NCI-H2171 treated with DMSO at 0.1 percent for 48 hours (cell line): Measurements from ENCODE around the gene SLIT3.

Source experiments
- DNase-seq: peaks from one replicate; lab custom pipeline; 2025; lab: John Stamatoyannopoulos, UW

The SLIT3 gene

GRCh38 chr5:169174923-169175322 is 126.0 kb downstream of the SLIT3 start:
- no peak for DNase-seq

GRCh38 chr5:169173372-169173771 is 127.6 kb downstream of the SLIT3 start:
- DNase-seq, result no peak

DNA sequence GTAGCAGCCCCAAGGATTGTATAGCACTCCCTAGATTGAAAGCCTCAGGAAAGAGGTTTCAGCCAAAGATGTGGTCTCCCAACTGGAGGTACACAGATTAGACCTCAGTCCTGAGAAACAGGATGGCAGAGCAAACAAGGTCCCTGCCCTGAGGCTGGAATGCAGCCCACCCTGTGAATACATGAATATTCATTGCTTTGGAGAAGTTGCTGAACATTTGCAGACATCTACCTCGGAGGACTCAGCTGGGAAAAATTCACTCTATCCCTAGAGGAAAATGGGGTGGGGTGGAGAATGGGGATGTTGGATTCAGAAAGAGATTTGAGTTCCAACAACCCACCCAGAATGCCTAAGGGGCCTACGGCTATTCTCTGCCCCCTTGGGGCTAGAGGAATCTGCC is 129.4 kb downstream of the SLIT3 start:
- no peak for DNase-seq

DNA sequence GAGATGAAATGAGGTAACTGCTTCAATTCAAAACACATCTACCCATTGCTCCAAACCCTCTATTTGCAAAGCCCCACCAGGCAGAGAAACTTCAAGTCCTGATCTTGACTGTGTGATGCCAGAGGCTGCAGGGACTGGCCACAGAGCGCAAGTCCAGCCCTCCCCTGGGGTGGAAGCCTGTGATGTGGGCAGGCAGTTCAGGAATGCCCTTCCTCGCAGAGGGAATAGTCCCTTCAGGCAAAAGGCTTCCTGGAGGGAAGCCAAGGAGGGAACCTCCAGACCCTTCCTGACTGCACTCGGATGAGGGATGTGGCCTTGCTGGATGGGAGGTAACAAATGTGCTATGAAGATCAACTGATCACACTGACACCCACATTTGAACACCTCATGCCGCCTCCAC is 131.2 kb downstream of the SLIT3 start:
- no peak for DNase-seq

DNA sequence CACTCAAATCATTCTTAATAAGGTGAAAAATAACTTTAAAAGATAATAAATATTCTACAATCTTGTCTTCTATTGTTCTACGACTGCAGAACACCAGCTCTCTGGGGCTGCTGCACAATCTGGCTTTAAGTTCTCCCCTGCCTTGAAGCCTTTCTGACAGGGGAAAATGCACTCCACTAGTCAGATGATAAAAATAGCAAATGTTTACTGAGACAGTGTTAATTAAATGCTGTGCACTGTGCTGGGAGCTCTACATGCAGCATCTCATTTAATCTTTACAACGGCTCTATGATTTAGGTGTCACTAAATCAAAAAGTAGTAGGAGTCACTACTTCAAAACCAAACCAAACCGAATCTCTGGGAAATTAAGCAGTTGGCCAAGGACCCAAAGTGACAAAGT is 132.7 kb downstream of the SLIT3 start:
- DNase-seq, result no peak

DNA sequence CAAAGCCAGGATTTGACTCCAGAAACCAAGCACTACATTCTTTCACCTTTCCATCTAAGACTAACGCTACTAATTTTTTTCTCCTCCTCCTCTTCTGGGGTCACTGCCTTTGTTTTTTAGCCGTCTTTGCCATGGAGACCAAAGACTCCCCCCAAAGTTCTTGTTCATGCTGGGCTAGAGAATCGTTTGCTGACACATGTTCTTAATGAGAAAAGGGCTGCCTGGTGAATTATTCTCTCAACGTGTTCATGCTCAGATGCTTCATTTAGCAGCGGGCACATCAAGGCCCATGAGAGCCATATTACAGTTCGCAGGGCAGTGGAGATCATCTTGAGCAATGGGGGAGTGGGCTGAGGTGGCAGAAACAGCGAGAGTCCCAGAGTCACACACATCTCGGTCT is 134.9 kb downstream of the SLIT3 start:
- no peak for DNase-seq

DNA sequence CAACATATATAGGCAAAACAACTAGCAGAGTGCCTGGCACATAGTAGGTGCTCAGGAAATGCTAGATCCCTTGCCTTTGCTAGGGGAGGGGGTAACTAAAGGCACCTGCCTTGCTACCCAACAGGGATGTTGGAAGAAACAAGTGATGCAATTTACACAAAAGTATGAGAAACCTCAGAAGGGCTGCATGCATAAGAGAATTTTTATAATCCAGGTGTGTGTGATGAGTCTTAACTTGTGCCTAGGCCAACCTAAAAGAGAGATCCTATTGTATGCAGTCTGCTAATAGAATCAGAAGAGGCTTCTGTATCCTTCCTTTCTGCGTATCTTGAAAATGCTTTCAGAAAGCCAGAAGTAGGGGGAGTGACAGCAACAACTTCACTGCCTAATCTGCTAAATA is 135.9 kb downstream of the SLIT3 start:
- no peak for DNase-seq

DNA sequence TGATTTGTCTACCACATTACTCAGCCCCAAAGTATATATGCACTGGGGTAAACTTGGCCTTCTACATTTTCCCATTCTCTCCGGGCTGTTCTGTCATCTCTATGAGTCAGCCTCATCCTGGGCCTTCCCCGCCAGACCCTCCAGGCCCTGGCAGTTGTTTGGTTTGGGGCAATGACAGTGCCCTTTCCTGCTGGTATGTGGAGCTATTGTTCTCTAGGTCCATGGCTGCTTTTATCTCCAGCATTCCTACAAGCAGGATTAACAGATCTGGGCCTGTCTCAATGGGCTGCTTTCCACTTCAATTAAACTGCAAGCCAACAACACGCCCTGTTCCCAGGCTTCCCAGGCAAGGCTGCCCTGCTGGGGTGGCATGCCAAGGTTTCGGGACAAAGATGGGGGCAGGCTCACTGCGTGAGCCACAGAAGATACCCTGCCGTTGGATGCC is 136.4 kb downstream of the SLIT3 start:
- no peak for DNase-seq

- no peak for DNase-seq
Observed at GRCh38 chr5:169162407-169162806, 138.5 kb downstream of the SLIT3 start.

DNA sequence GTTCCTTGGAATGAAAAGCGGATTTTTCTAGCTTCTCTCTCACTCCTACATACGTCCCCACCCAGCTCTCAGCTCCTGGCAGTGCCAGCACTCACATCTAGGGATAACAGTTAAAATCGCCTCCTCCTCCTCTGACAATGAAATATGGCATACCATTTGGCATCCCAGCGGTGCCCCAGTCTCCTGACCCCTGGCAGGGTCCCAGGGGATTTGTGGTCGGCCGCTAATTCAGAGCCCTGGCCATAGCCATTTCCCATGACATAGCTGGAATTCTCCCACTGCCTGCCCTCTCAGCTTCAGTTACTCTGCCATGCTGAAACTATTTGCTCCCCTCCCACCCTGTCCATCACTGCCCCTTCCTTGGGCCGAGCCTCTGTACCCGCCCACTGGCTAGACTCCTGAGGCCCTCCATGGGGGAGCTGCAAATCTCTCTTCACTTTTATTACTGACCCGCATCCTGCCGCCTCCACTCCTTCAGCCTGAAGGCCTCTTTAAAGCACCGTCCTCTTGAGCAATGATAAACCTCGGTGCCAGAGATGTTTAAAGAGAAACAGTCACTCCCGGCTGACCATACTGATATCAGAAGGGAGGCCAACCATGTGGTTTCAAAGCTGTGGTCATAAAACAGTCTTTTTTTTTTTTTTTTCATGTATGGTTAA is 139.8 kb downstream of the SLIT3 start:
- no peak for DNase-seq

DNA sequence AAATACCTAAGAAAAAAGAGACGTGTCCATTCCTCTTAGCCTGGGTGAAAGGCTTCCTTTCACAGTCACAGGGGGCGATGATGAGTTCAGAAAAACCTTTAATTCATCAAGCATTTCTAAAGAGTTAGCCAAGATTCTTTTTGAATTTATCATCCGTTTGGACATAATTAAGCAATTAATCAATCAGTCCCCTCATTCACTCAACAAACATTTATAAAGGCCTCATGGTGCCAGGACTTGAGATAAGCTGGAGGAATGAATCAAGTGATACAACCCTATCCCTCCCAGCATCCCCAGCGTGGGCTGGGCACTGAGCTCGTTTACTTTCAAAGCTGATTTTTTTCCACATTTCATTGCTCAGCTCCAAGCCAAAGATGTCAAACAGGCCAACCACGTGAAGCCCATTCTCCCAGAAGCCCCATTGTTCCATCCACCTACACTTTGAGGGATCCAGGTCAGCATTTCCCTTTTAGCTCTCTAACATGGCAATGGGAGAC is 140.5 kb downstream of the SLIT3 start:
- DNase-seq, result no peak

- DNase-seq, result no peak
Observed at GRCh38 chr5:169158764-169159163, 142.2 kb downstream of the SLIT3 start.

DNA sequence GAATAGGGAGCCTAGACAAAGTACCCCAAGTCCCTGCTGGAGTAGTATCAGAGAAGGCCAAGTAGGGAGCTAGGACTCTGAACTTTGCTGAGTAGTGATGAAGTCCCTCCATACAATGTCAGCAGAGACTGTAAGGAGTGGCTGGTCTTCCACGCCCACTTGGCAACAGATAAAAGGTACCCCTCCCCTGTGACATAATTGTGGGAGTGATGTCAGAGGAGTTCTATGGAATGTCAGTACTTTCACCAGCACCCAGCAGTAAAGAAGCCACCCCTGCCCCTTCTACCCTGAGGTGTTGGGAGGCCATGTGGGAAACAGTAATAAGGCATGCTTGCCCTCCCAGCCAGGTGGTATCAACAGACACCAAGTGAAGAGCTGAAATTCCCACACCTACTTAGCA is 143.9 kb downstream of the SLIT3 start:
- no peak for DNase-seq

GRCh38 chr5:169154679-169155078 is 146.3 kb downstream of the SLIT3 start:
- no peak for DNase-seq

DNA sequence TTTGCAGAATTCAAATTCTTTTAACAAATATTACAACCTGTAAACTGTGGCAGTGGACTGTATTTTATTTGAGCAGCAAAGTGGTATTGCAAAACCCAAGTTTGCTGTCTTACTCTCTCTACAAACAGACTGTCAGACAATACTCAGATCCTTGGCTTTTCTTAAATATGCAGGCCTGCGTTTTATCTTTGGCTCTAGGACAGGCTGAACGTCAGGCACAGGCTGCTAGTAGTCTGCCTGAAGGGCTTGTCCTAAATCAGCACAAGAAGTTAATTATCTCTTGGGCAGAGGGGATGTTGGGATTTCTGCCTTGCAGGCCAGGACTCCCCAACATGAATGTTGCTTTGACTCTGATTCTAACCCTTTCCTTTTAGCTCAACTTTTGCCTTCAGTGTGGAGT is 147.5 kb downstream of the SLIT3 start:
- DNase-seq, result no peak

- DNase-seq, result no peak
Observed at GRCh38 chr5:169152946-169153345, 148.0 kb downstream of the SLIT3 start.

GRCh38 chr5:169152453-169152852 is 148.5 kb downstream of the SLIT3 start:
- no peak for DNase-seq

GRCh38 chr5:169151051-169151805 is 149.7 kb downstream of the SLIT3 start:
- DNase-seq, result no peak

DNA sequence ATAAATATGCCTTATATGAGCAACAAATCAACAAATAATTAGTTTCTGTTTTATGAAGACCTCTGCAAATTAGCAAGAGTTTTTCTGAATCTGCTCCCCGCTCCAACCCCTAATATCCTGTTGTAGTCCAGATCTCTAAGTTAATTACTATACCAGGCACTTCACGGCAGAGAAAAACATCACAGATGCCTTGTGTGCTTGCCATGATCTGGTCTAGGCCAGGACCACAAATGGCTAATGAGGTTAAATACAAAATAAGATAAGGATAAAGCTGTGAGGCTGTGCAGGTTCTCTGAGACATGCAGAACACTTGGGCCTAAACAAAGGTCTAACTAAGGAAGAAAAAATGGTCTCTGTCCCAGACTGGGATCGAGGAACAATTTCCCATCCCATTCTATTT is 150.8 kb downstream of the SLIT3 start:
- DNase-seq, result no peak

DNA sequence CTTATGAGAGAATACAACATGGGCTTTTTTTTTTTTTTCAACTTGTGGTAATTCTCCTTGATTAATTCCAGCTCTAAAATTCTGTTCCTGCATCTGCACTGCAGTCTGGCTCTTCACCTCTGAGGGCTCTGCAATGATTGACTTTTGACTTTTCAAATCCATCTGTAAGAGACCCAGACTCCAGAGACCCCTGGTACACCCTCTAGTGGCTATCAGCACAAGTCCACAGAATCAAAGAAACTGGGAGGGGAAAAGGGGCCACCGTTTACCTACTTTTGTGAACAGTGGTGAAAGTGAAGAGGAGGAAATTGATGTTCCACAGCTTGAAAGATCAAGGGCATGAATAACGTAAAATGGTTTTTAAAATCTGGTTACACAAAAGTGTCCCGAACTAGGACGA is 151.6 kb downstream of the SLIT3 start:
- no peak for DNase-seq

- no peak for DNase-seq
Observed at GRCh38 chr5:169148138-169148740, 152.7 kb downstream of the SLIT3 start.

- DNase-seq, result no peak
Observed at GRCh38 chr5:169147534-169147933, 153.4 kb downstream of the SLIT3 start.

GRCh38 chr5:169146158-169146557 is 154.8 kb downstream of the SLIT3 start:
- DNase-seq, result no peak
